AG04449 (cell line): ENCODE results near the gene TLCD5.

Source experiments
- CTCF ChIA-PET: fragments of 350-600 bp; formaldehyde crosslinking; extraction: SDS; loops from one replicate; lab custom pipeline; 2021; ENCODE audit warnings: antibody characterized with exemption; lab: Yijun Ruan, JAX
- POLR2A ChIA-PET: fragments of 400-600, 350-600 bp; formaldehyde crosslinking; extraction: SDS; loops from one replicate; lab custom pipeline; 2020; ENCODE audit warnings: antibody characterized with exemption, inconsistent platforms; lab: Yijun Ruan, JAX
- DNase-seq: peaks from one replicate; pipeline ENCODE4 v3.0.0-alpha.2; 2010; ENCODE audit warnings: low read depth, low spot score
- H3K4me3 ChIP-seq: 2 replicates; pipeline ENCODE4 v1.5.1; 2011; ENCODE audit warnings: low read depth, mild to moderate bottlenecking, control low read depth, low read length
- CTCF ChIP-seq: IDR thresholded peaks from one replicate; pipeline ENCODE4 v1.5.1; 2011; ENCODE audit warnings: mild to moderate bottlenecking, moderate library complexity, low read length, control low read depth, inconsistent platforms; ENCODE audit not compliant: insufficient read depth; ENCODE audit errors: missing control alignments

TLCD5 gene

GRCh38 chr11:120326845-120327281 is 1.8 kb downstream of the TLCD5 start:
- no peak for TF ChIP-seq CTCF
- DNase-seq, result no peak
- ChIA-PET POLR2A (interaction anchor here (0.9 kb wide), 1 partner anchor 20 kb away, joined by 3 read pairs; no protein-coding TSS in a partner anchor), CTCF (interaction anchor here (1.0 to 2.0 kb wide), 7 partner anchors 8 to 158 kb away, joined by 3 to 15 read pairs (median 3); no protein-coding TSS in a partner anchor)
- no peak overlapping the region for H3K4me3 ChIP-seq

GRCh38 chr11:120327311-120327710 is 2.2 kb downstream of the TLCD5 start:
- no peak for DNase-seq
- ChIA-PET POLR2A (no interaction called here), CTCF (interaction anchor here (1.0 to 2.0 kb wide), 3 partner anchors 24 to 159 kb away, joined by 3 to 11 read pairs (median 3); no protein-coding TSS in a partner anchor)
- no peak for TF ChIP-seq CTCF
- H3K4me3 ChIP-seq, result no peak overlapping the region

- CTCF ChIA-PET, result interaction anchor here (1.3 kb wide), 1 partner anchor 102 kb away, joined by 3 read pairs; no protein-coding TSS in a partner anchor
- no peak overlapping the region for H3K4me3 ChIP-seq
- POLR2A ChIA-PET, result no interaction called here
- no peak for TF ChIP-seq CTCF
- DNase-seq, result no peak
Measured at GRCh38 chr11:120329556-120329955, 4.5 kb downstream of the TLCD5 start.

- no peak for DNase-seq
- TF ChIP-seq CTCF, result no peak
- ChIA-PET POLR2A (no interaction called here), CTCF (interaction anchor here (1.3 kb wide), 1 partner anchor 102 kb away, joined by 3 read pairs; no protein-coding TSS in a partner anchor)
- no peak overlapping the region for H3K4me3 ChIP-seq
Measured at GRCh38 chr11:120330045-120330444, 4.9 kb downstream of the TLCD5 start.

- TF ChIP-seq CTCF, result no peak
- peak; percentile 78 for DNase-seq
- no peak overlapping the region for H3K4me3 ChIP-seq
- POLR2A ChIA-PET, result interaction anchor here (0.6 to 0.8 kb wide), 2 partner anchors 69 to 101 kb away, joined by 3 to 6 read pairs; no protein-coding TSS in a partner anchor
- CTCF ChIA-PET, result interaction anchor here (0.7 to 1.6 kb wide), 6 partner anchors 25 to 354 kb away, joined by 3 to 5 read pairs (median 3); no protein-coding TSS in a partner anchor
Measured at GRCh38 chr11:120331301-120331996, 6.3 kb downstream of the TLCD5 start.
